ENCODE measurements around the gene RPS6KA4. TPM values are rescaled to one million over a fixed set of nuclear protein-coding genes. Genes with fewer than 3 reads are reported as not detected.
"Not testable (repeated sequence)": the region's sequence is repeated elsewhere in the genome, so short reads cannot be mapped to it uniquely, and the experiment has no call there.

Gene RPS6KA4
- total RNA-seq, 2 donors from 2014 or later = 13.0 to 22.7 TPM

- Histone ChIP-seq H3K36me3 (replicated peaks in 1 of 2; ENCODE audit: insufficient read depth in 1 of 2, low read depth in 2 of 2) (peaks cover 0 to 2% of the 10 kb centered on the region in 2 donors), H3K9me3 (no peaks in the 10 kb centered on the region), H3K4me3 (no peak overlapping the region), H3K27me3 (no peaks in the 10 kb centered on the region), H3K4me1 (peaks cover 37% of the 10 kb centered on the region), H3K27ac (peak overlapping the region in 3 of 4 donors; percentile 64 to 97 (median 66))
- TF ChIP-seq CTCF (IDR thresholded peaks at IDR 0.05) = no peak
- peak in 2 of 3 donors; percentile 35 to 36 for TF ChIP-seq POLR2A (IDR thresholded peaks at IDR 0.05)
- DNase-seq = peak in 3 of 4 donors; percentile 64 to 78 (median 71)
- WGBS, 2 donors = 54 to 73% methylated on average over 5 of the region's 5 CpGs
- intact Hi-C loops (cut with DNase I) = no loop called here
- no peak for ATAC-seq
Observed at GRCh38 chr11:64321533-64321932, 37.4 kb upstream of the RPS6KA4 start.

GRCh38 chr11:64322925-64323260 lies 36.1 kb upstream of the RPS6KA4 start:
- 86 to 96% methylated on average over 4 to 7 of the region's 7 CpGs for WGBS, 2 donors
- peak overlapping the region in 1 of 4 donors; percentile 24 for H3K27ac ChIP-seq
- no peak for DNase-seq
- no peak overlapping the region for H3K4me3 ChIP-seq
- ATAC-seq = no peak
- intact Hi-C loops (cut with DNase I) = no loop called here
- H3K27me3 ChIP-seq = no peaks in the 10 kb centered on the region
- H3K9me3 ChIP-seq = no peaks in the 10 kb centered on the region
- H3K36me3 ChIP-seq (replicated peaks in 1 of 2; ENCODE audit: insufficient read depth in 1 of 2, low read depth in 2 of 2) = peaks cover 0 to 2% of the 10 kb centered on the region in 2 donors
- H3K4me1 ChIP-seq = peaks cover 33% of the 10 kb centered on the region
- TF ChIP-seq POLR2A (IDR thresholded peaks at IDR 0.05) (no peak), CTCF (IDR thresholded peaks at IDR 0.05) (no peak)

GRCh38 chr11:64323373-64323772 lies 35.6 kb upstream of the RPS6KA4 start:
- ATAC-seq (no peak), DNase-seq (no peak)
- WGBS, 2 donors = 76 to 80% methylated on average over 1 to 5 of the region's 5 CpGs
- Histone ChIP-seq H3K4me3 (no peak overlapping the region), H3K27ac (no peak overlapping the region), H3K36me3 (replicated peaks in 1 of 2; ENCODE audit: insufficient read depth in 1 of 2, low read depth in 2 of 2) (peaks cover 0 to 2% of the 10 kb centered on the region in 2 donors), H3K4me1 (peaks cover 33% of the 10 kb centered on the region), H3K27me3 (no peaks in the 10 kb centered on the region), H3K9me3 (no peaks in the 10 kb centered on the region)
- intact Hi-C loops (cut with DNase I) = no loop called here
- no peak for TF ChIP-seq POLR2A (IDR thresholded peaks at IDR 0.05)
- no peak for TF ChIP-seq CTCF (IDR thresholded peaks at IDR 0.05)

- intact Hi-C loops (cut with DNase I); ATAC-seq; H3K27me3 ChIP-seq; H3K27ac ChIP-seq; DNase-seq; H3K4me3 ChIP-seq; H3K9me3 ChIP-seq; H3K36me3 ChIP-seq (replicated peaks in 1 of 2; ENCODE audit: insufficient read depth in 1 of 2, low read depth in 2 of 2): not testable (repeated sequence)
- 80 to 94% methylated on average over 2 of the region's 4 CpGs for WGBS, 2 donors
- peaks cover 34% of the 10 kb centered on the region for H3K4me1 ChIP-seq
Observed at GRCh38 chr11:64323984-64324383, 35.0 kb upstream of the RPS6KA4 start.

- WGBS, 2 donors = 85 to 92% methylated on average over 11 of the region's 11 CpGs
- no peak overlapping the region for H3K4me3 ChIP-seq
- H3K27me3 ChIP-seq = no peaks in the 10 kb centered on the region
- no peak overlapping the region for H3K27ac ChIP-seq
- peaks cover 0 to 2% of the 10 kb centered on the region in 2 donors for H3K36me3 ChIP-seq (replicated peaks in 1 of 2; ENCODE audit: insufficient read depth in 1 of 2, low read depth in 2 of 2)
- no peak for TF ChIP-seq CTCF (IDR thresholded peaks at IDR 0.05)
- TF ChIP-seq POLR2A (IDR thresholded peaks at IDR 0.05) = no peak
- ATAC-seq (no peak), DNase-seq (no peak)
- H3K9me3 ChIP-seq = no peaks in the 10 kb centered on the region
- intact Hi-C loops (cut with DNase I) = no loop called here
- peaks cover 34% of the 10 kb centered on the region for H3K4me1 ChIP-seq
Observed at GRCh38 chr11:64324692-64325469, 34.1 kb upstream of the RPS6KA4 start.

All from body of pancreas (tissue), 4 donors.